ENCODE measurements around the gene MBTD1. TPM values are rescaled to one million over a fixed set of nuclear protein-coding genes. Genes with fewer than 3 reads are reported as not detected.

The MBTD1 gene
- total and polyA plus RNA-seq, 2 experiments from 2014 or later: 19.1 to 63.9 TPM

DNA sequence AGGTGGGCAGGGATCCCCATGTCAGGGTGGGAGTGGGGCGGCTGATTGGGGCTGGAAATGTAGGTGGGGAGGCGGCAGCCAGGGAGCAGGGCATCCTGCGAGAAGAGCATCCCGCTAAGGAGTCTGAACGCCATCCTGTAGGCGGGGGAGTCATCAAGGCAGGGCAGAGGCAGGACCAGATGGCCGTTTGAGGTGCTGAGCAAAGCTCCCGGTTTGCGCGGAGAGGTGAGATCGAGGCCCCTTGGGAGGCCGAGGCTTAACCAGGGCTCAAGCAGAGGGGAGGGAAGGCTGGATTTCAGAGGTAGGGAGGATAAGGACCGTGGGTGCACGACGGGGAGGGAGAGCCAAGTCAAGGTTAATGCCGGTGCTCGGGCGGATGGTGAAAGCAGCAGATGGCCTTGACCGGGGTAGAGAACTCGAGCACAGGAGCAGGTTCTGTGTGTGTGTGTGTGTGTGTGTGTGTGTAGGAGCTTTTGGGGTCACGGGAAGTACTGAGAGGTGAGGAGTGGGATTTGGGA lies 94.1 kb downstream of the MBTD1 start:
- Histone ChIP-seq H3K9me2 (ENCODE audit: insufficient read depth) (no peaks in the 10 kb centered on the region), H3K27ac (ENCODE audit: low read depth) (no peak overlapping the region), H3F3A (replicated peaks; ENCODE audit: low read depth) (peaks cover 39% of the 10 kb centered on the region), H4K20me1 (replicated peaks; ENCODE audit: insufficient read depth) (peaks cover 26% of the 10 kb centered on the region), H3K27me3 (ENCODE audit: insufficient read depth) (no peaks in the 10 kb centered on the region), H2AFZ (peak overlapping the region; percentile 98), H3K36me3 (ENCODE audit: insufficient read depth) (peaks cover 53% of the 10 kb centered on the region), H3K4me1 (ENCODE audit: insufficient read depth) (peaks cover 4% of the 10 kb centered on the region), H3K79me2 (replicated peaks; ENCODE audit: insufficient read depth) (peaks cover 28% of the 10 kb centered on the region), H3K4me3 (peak overlapping the region; percentile 92), H3K4me2 (peak overlapping the region; percentile 95)
- Mint-ChIP-seq H3K4me1 (peaks cover 19% of the 10 kb centered on the region), H3K9me3 (no peaks in the 10 kb centered on the region), H3K4me3 (peak overlapping the region; percentile 93), H3K27me3 (ENCODE audit: insufficient read depth, low read depth, poor library complexity) (peaks cover 12% of the 10 kb centered on the region), H3K36me3 (ENCODE audit: low read depth) (peaks cover 73% of the 10 kb centered on the region), H3K27ac (peak overlapping the region; percentile 95)
- no peak for TF ChIP-seq JUNB (IDR thresholded peaks at IDR 0.05; ENCODE audit: unreplicated experiment)
- TF ChIP-seq EZH2 (IDR thresholded peaks at IDR 0.05; ENCODE audit: low read depth, unreplicated experiment): no peak
- TF ChIP-seq POLR2AphosphoS5 (IDR thresholded peaks at IDR 0.05; ENCODE audit: low read depth): no peak; the same call in 1 of the 2 replicates
- no peak for TF ChIP-seq EZH2phosphoT487 (IDR thresholded peaks at IDR 0.05; ENCODE audit: unreplicated experiment)
- no peak for TF ChIP-seq ZNF331 (CRISPR knock-in tag; IDR thresholded peaks at IDR 0.05; ENCODE audit: low read depth)
- TF ChIP-seq, protein P1, sequence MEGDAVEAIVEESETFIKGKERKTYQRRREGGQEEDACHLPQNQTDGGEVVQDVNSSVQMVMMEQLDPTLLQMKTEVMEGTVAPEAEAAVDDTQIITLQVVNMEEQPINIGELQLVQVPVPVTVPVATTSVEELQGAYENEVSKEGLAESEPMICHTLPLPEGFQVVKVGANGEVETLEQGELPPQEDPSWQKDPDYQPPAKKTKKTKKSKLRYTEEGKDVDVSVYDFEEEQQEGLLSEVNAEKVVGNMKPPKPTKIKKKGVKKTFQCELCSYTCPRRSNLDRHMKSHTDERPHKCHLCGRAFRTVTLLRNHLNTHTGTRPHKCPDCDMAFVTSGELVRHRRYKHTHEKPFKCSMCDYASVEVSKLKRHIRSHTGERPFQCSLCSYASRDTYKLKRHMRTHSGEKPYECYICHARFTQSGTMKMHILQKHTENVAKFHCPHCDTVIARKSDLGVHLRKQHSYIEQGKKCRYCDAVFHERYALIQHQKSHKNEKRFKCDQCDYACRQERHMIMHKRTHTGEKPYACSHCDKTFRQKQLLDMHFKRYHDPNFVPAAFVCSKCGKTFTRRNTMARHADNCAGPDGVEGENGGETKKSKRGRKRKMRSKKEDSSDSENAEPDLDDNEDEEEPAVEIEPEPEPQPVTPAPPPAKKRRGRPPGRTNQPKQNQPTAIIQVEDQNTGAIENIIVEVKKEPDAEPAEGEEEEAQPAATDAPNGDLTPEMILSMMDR (conservative IDR thresholded peaks at IDR 0.05; ENCODE audit: low read depth in 2 of 2): no peak
- TF ChIP-seq STAT1 (IDR thresholded peaks at IDR 0.05; ENCODE audit: unreplicated experiment): no peak
- no peak for TF ChIP-seq ZNF114 (CRISPR knock-in tag; IDR thresholded peaks at IDR 0.05)
- TF ChIP-seq, protein P2, sequence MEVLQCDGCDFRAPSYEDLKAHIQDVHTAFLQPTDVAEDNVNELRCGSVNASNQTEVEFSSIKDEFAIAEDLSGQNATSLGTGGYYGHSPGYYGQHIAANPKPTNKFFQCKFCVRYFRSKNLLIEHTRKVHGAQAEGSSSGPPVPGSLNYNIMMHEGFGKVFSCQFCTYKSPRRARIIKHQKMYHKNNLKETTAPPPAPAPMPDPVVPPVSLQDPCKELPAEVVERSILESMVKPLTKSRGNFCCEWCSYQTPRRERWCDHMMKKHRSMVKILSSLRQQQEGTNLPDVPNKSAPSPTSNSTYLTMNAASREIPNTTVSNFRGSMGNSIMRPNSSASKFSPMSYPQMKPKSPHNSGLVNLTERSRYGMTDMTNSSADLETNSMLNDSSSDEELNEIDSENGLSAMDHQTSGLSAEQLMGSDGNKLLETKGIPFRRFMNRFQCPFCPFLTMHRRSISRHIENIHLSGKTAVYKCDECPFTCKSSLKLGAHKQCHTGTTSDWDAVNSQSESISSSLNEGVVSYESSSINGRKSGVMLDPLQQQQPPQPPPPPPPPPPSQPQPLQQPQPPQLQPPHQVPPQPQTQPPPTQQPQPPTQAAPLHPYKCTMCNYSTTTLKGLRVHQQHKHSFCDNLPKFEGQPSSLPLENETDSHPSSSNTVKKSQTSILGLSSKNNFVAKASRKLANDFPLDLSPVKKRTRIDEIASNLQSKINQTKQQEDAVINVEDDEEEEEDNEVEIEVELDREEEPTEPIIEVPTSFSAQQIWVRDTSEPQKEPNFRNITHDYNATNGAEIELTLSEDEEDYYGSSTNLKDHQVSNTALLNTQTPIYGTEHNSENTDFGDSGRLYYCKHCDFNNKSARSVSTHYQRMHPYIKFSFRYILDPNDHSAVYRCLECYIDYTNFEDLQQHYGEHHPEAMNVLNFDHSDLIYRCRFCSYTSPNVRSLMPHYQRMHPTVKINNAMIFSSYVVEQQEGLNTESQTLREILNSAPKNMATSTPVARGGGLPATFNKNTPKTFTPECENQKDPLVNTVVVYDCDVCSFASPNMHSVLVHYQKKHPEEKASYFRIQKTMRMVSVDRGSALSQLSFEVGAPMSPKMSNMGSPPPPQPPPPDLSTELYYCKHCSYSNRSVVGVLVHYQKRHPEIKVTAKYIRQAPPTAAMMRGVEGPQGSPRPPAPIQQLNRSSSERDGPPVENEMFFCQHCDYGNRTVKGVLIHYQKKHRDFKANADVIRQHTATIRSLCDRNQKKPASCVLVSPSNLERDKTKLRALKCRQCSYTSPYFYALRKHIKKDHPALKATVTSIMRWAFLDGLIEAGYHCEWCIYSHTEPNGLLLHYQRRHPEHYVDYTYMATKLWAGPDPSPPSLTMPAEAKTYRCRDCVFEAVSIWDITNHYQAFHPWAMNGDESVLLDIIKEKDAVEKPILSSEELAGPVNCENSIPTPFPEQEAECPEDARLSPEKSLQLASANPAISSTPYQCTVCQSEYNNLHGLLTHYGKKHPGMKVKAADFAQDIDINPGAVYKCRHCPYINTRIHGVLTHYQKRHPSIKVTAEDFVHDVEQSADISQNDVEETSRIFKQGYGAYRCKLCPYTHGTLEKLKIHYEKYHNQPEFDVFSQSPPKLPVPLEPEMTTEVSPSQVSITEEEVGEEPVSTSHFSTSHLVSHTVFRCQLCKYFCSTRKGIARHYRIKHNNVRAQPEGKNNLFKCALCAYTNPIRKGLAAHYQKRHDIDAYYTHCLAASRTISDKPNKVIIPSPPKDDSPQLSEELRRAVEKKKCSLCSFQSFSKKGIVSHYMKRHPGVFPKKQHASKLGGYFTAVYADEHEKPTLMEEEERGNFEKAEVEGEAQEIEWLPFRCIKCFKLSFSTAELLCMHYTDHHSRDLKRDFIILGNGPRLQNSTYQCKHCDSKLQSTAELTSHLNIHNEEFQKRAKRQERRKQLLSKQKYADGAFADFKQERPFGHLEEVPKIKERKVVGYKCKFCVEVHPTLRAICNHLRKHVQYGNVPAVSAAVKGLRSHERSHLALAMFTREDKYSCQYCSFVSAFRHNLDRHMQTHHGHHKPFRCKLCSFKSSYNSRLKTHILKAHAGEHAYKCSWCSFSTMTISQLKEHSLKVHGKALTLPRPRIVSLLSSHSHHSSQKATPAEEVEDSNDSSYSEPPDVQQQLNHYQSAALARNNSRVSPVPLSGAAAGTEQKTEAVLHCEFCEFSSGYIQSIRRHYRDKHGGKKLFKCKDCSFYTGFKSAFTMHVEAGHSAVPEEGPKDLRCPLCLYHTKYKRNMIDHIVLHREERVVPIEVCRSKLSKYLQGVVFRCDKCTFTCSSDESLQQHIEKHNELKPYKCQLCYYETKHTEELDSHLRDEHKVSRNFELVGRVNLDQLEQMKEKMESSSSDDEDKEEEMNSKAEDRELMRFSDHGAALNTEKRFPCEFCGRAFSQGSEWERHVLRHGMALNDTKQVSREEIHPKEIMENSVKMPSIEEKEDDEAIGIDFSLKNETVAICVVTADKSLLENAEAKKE (CRISPR knock-in tag; IDR thresholded peaks at IDR 0.05): no peak
- no peak for TF ChIP-seq CREB1 (CRISPR knock-in tag; IDR thresholded peaks at IDR 0.05; ENCODE audit: low read depth)
- TF ChIP-seq NANOG (IDR thresholded peaks at IDR 0.05; ENCODE audit: borderline replicate concordance): no peak
- TF ChIP-seq, protein P3, sequence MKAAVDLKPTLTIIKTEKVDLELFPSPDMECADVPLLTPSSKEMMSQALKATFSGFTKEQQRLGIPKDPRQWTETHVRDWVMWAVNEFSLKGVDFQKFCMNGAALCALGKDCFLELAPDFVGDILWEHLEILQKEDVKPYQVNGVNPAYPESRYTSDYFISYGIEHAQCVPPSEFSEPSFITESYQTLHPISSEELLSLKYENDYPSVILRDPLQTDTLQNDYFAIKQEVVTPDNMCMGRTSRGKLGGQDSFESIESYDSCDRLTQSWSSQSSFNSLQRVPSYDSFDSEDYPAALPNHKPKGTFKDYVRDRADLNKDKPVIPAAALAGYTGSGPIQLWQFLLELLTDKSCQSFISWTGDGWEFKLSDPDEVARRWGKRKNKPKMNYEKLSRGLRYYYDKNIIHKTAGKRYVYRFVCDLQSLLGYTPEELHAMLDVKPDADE (IDR thresholded peaks at IDR 0.05): no peak
- TF ChIP-seq, protein P4, sequence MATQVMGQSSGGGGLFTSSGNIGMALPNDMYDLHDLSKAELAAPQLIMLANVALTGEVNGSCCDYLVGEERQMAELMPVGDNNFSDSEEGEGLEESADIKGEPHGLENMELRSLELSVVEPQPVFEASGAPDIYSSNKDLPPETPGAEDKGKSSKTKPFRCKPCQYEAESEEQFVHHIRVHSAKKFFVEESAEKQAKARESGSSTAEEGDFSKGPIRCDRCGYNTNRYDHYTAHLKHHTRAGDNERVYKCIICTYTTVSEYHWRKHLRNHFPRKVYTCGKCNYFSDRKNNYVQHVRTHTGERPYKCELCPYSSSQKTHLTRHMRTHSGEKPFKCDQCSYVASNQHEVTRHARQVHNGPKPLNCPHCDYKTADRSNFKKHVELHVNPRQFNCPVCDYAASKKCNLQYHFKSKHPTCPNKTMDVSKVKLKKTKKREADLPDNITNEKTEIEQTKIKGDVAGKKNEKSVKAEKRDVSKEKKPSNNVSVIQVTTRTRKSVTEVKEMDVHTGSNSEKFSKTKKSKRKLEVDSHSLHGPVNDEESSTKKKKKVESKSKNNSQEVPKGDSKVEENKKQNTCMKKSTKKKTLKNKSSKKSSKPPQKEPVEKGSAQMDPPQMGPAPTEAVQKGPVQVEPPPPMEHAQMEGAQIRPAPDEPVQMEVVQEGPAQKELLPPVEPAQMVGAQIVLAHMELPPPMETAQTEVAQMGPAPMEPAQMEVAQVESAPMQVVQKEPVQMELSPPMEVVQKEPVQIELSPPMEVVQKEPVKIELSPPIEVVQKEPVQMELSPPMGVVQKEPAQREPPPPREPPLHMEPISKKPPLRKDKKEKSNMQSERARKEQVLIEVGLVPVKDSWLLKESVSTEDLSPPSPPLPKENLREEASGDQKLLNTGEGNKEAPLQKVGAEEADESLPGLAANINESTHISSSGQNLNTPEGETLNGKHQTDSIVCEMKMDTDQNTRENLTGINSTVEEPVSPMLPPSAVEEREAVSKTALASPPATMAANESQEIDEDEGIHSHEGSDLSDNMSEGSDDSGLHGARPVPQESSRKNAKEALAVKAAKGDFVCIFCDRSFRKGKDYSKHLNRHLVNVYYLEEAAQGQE (IDR thresholded peaks at IDR 0.05; ENCODE audit: unreplicated experiment): no peak
- DNase-seq (ENCODE audit: low spot score) (peak; percentile 50), ATAC-seq (peak; percentile 33)
